Left ventricle myocardium inferior (tissue), 1 donor: ENCODE data around the gene F2. TPM values are rescaled to one million over a fixed set of nuclear protein-coding genes. Genes with fewer than 3 reads are reported as not detected.
"Not testable (repeated sequence)": the region's sequence is repeated elsewhere in the genome, so short reads cannot be mapped to it uniquely, and the experiment has no call there.

Source experiments
- DNase-seq: peaks from one replicate; pipeline ENCODE4 v3.0.0-alpha.2; 2020
- H3K27ac ChIP-seq: fragments of 200-600 bp; replicated peaks from 2 replicates; pipeline ENCODE4 v1.8.0; 2021
- H3K27me3 ChIP-seq: fragments of 200-600 bp; 2 replicates; pipeline ENCODE4 v1.8.0; 2021; ENCODE audit warnings: low read depth
- H3K36me3 ChIP-seq: fragments of 200-600 bp; 2 replicates; pipeline ENCODE4 v1.8.0; 2021
- H3K4me1 ChIP-seq: fragments of 200-600 bp; 2 replicates; pipeline ENCODE4 v1.8.0; 2021
- H3K4me3 ChIP-seq: fragments of 200-600 bp; 2 replicates; pipeline ENCODE4 v1.8.0; 2021; ENCODE audit warnings: mild to moderate bottlenecking, moderate library complexity
- H3K9me3 ChIP-seq: fragments of 200-600 bp; replicated peaks from 2 replicates; pipeline ENCODE4 v1.8.0; 2021
- intact Hi-C: fragments of 100-400 bp; cut with micrococcal nuclease; formaldehyde crosslinking; loops from one replicate; pipeline ENCODE4 v1.11.0; 2022
- long read RNA-seq: library from polyadenylated mRNA; unstranded; transcript quantifications from one replicate; pipeline ENCODE4 v2.0.0, GENCODE V29; 2021
- total RNA-seq: library from RNA; stranded (reverse); fragmentation: NEBNext Ultra II Directional; extraction: Animal tissue kit (Norgen Biotek cat#: 25700); gene quantifications from one replicate; pipeline ENCODE4 v1.2.1, GENCODE V29; 2021
- TF ChIP-seq, protein P1 (sequence below): fragments of 200-600 bp; IDR thresholded peaks from 2 replicates; pipeline ENCODE4 v1.8.0; 2021; ENCODE audit warnings: antibody characterized with exemption, mild to moderate bottlenecking, borderline replicate concordance
- donor health status: DM: no; HTN: yes; CAD: no; lungs with severe emphysema.

Gene F2
- not detected for total RNA-seq
- long read RNA-seq = 0 reads

DNA sequence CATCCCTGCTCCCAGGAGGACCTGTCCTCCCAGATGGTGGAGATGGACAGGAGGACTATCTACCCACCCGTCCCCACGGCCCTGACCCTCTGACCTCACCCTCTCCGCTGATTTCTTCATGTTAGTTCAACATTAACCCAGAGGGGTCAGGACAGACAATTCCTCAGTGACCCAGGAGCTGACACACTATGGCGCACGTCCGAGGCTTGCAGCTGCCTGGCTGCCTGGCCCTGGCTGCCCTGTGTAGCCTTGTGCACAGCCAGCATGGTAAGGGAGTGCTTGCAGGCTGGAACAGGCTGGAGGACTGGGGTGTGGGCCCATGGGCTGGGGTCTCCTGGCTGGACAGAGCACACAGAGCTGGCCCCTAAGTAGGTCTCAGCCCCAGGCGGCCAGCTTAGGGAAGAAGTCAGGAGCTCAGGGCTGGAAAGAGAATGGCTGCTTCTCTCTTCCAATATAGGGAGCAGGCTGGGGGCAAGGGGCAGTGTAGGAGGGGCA lies at the start of gene F2:
TSS of gene F2 (plus strand) at position 166 of the 495 bp plus-strand sequence. CDS start at position 189, 23 bp downstream.
- Histone ChIP-seq H3K4me1 (no peaks in the 10 kb centered on the region), H3K27ac (no peak within 1 kb of the TSS), H3K36me3 (no peaks in the 10 kb centered on the region), H3K9me3 (no peaks in the 10 kb centered on the region), H3K4me3 (no peak within 1 kb of the TSS), H3K27me3 (no peaks in the 10 kb centered on the region)
- TF ChIP-seq, protein P1, sequence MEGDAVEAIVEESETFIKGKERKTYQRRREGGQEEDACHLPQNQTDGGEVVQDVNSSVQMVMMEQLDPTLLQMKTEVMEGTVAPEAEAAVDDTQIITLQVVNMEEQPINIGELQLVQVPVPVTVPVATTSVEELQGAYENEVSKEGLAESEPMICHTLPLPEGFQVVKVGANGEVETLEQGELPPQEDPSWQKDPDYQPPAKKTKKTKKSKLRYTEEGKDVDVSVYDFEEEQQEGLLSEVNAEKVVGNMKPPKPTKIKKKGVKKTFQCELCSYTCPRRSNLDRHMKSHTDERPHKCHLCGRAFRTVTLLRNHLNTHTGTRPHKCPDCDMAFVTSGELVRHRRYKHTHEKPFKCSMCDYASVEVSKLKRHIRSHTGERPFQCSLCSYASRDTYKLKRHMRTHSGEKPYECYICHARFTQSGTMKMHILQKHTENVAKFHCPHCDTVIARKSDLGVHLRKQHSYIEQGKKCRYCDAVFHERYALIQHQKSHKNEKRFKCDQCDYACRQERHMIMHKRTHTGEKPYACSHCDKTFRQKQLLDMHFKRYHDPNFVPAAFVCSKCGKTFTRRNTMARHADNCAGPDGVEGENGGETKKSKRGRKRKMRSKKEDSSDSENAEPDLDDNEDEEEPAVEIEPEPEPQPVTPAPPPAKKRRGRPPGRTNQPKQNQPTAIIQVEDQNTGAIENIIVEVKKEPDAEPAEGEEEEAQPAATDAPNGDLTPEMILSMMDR = no peak
- DNase-seq = no peak
- intact Hi-C loops = no loop called here

DNA sequence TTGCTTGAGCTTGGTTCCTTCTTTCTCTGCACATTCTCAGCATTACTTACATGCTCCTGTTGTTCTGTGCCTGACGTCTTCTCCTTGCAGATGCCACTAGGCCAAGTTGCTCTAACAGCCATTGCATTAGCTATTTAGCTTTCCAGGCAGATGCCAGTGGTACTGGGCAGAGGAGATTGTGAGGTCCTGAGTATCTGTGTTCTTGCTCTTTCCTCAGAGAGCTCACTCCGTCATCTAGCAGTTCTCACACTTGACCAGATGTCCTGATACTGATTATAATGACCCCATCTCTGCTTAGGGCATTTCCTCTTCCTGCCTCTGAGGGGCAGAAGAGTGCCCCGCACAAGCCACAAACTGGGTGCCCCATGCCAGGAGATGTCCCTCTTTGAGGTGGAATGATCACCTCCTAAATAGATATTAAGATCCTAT lies 49.3 kb upstream of the F2 start:
- H3K4me3 ChIP-seq = no peak overlapping the region
- DNase-seq = no peak
- H3K36me3 ChIP-seq = peaks cover 83% of the 10 kb centered on the region
- no peaks in the 10 kb centered on the region for H3K27me3 ChIP-seq
- H3K27ac ChIP-seq = peak overlapping the region; percentile 88
- TF ChIP-seq, protein P1 = peak; percentile 48
- peaks cover 81% of the 10 kb centered on the region for H3K4me1 ChIP-seq
- H3K9me3 ChIP-seq = no peaks in the 10 kb centered on the region
- intact Hi-C loops = no loop called here

DNA sequence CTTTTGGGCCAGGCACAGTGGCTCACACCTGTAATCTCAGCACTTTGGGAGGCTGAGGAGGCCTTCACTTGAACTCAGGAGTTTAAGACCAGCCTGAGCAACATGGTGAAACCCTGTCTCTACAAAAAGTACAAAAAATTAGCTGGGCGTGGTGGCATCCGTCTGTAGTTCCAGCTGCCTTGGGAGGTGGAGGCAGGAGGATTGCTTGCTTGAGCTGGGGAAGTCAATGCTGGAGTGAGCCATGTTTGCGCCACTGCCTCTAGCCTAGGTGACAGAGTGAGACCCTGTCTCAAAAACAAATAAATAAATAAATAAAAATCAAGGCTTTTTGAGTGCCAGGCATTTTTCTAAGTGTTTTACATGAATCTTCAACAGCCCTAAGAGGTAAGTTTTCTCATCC lies 48.5 kb upstream of the F2 start:
- H3K4me3 ChIP-seq, H3K27me3 ChIP-seq, H3K9me3 ChIP-seq, DNase-seq, intact Hi-C loops: not testable (repeated sequence)
- peak overlapping the region; percentile 88 for H3K27ac ChIP-seq
- peaks cover 81% of the 10 kb centered on the region for H3K4me1 ChIP-seq
- peaks cover 75% of the 10 kb centered on the region for H3K36me3 ChIP-seq

DNA sequence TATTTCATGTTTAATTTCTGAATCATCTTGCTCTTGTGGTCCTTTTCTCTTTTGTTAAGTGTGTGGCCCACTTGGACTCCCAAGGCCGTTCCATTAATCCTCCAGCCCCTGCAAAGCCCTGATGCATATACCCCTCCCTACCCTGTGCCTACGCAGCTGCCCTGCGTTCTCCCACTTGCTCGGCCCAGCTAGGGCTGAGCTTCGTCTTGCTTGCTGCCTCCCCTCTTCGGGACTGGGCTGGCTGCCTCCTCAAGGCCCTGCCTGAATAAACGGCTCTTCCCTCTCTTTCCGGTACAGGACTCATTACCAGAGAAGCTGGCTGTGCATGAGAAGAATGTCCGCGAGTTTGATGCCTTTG lies 47.1 kb upstream of the F2 start:
- Histone ChIP-seq H3K4me3 (no peak overlapping the region), H3K27ac (peak overlapping the region; percentile 88), H3K4me1 (peaks cover 82% of the 10 kb centered on the region), H3K27me3 (no peaks in the 10 kb centered on the region), H3K9me3 (no peaks in the 10 kb centered on the region), H3K36me3 (peaks cover 76% of the 10 kb centered on the region)
- intact Hi-C loops = no loop called here
- TF ChIP-seq, protein P1 = no peak
- DNase-seq = no peak

DNA sequence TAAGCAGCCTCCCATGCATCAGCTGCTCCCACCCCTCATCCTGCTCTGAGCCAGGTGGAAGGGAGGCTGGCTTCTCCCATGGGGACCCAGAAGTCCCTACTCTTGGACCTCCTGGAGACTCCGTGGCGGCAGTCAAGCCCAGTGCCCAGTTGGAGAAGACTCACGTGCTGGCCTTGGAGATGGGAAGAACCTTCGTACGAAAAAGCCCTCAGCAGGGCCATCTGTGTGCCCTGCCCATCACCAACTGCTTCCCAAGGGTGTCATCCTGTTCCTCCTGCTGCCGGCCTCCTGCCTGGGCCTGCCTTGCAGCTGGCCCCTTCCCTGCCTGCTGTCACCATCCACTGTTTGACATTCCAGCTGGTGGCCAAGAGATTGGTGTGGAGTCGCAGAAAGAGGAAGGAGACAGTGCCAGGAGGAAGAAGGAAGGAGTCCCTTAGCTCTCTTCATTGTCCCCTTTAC lies 46.6 kb upstream of the F2 start:
- TF ChIP-seq, protein P1 = no peak
- peaks cover 81% of the 10 kb centered on the region for H3K36me3 ChIP-seq
- H3K27me3 ChIP-seq = no peaks in the 10 kb centered on the region
- H3K9me3 ChIP-seq = no peaks in the 10 kb centered on the region
- H3K27ac ChIP-seq = peak overlapping the region; percentile 88
- H3K4me1 ChIP-seq = peaks cover 82% of the 10 kb centered on the region
- H3K4me3 ChIP-seq = no peak overlapping the region
- intact Hi-C loops = no loop called here
- DNase-seq = peak; percentile 12

DNA sequence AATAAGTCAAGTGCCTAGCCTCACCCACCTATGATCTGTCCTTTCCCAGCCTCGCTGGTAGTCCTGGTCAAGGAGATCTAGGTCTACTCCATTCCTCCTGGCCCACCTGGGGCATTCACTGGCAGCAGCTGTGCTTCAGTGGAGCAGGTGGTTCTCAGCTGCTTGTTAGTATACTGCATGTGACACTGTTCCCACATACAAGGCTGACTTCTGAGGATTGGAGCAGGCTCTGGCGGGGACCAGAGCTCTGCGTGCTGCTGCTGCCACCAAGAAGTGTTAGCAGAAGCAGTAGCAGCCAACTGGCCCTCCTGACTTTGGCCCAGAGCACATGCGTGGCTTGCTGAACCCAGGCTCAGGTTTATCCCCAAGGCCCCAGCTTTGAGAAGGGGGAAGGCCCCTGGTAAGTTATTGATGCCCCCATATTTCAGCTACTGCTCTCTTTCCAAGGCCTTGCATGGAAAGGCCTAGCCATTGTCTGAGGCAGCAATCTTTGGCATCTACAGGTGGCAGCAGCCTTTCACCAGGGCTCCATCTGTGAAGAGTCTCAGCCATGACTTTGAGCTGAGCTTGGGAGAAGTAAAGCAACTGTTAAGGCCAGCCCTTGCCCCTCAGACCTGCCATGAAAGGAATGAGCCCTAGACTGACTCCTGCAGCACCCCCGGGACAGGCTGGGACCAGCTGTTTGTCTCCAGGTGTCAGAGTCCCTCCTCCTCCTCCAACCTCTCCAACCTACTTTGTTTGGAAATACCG lies 45.1 kb upstream of the F2 start:
- TF ChIP-seq, protein P1 = no peak
- Histone ChIP-seq H3K4me3 (no peak overlapping the region), H3K27me3 (no peaks in the 10 kb centered on the region), H3K9me3 (no peaks in the 10 kb centered on the region), H3K36me3 (peaks cover 80% of the 10 kb centered on the region), H3K4me1 (peaks cover 84% of the 10 kb centered on the region), H3K27ac (peak overlapping the region; percentile 88)
- intact Hi-C loops = no loop called here
- no peak for DNase-seq
